Right cardiac atrium (tissue), 5 donors: Measurements from ENCODE around the gene PEAK1. TPM values are rescaled to one million over a fixed set of nuclear protein-coding genes. Genes with fewer than 3 reads are reported as not detected.

Source experiments
- ATAC-seq, 2 donors: fragments of 200-7000 bp; cut with Tn5 transposase; one replicate each; pipeline versions ENCODE4 v1.8.0 to v1.9.1; 2020; ENCODE audit warnings: moderate library complexity in 2 of 2, mild to moderate bottlenecking in 1 of 2
- DNase-seq, 3 donors: peaks; one replicate each; pipeline ENCODE4 v3.0.0-alpha.2; 2020
- H3K27ac ChIP-seq: one replicate; pipeline ENCODE4 v1.5.1; 2013; ENCODE audit warnings: mild to moderate bottlenecking, low read length, control low read depth, moderate library complexity
- H3K27me3 ChIP-seq: one replicate; pipeline ENCODE4 v1.6.1; 2013; ENCODE audit not compliant: control insufficient read depth, insufficient read depth
- H3K4me1 ChIP-seq: one replicate; pipeline ENCODE4 v1.6.1; 2013; ENCODE audit warnings: low read length; ENCODE audit not compliant: control insufficient read depth, insufficient read depth
- H3K4me3 ChIP-seq: one replicate; pipeline ENCODE4 v1.5.1; 2013; ENCODE audit warnings: low read length, control low read depth
- H3K9me3 ChIP-seq: one replicate; pipeline ENCODE4 v1.6.1; 2013; ENCODE audit warnings: low read length; ENCODE audit not compliant: control insufficient read depth
- WGBS: extraction: QIAGEN DNeasy Blood & Tissue Kit; methylation state at CpG from one replicate; pipeline ENCODE4 v1.1.7; 2013; 5-methylcytosine and 5-hydroxymethylcytosine counted together
- intact Hi-C, 4 donors: fragments of 100-400 bp; cut with DNase I; formaldehyde crosslinking; loops; one replicate each; pipeline versions ENCODE4 v1.11.0 to v1.14.0; 2022 to 2023
- polyA plus RNA-seq: library from polyadenylated mRNA; stranded (reverse); fragments of 200-250 nt; gene quantifications from one replicate; pipeline ENCODE4 v1.2.3, GENCODE V29; 2013
- total RNA-seq, 4 donors: library from RNA; stranded (reverse); fragmentation: NEBNext Ultra II Directional; extraction: Animal tissue kit (Norgen Biotek cat#: 25700); gene quantifications; one replicate each; pipeline ENCODE4 v1.2.1, GENCODE V29; 2021
- donor health status: healthy with polysubstance abuse.
- donor health status: DM: no; HTN: yes; CAD: no.
- donor health status: DM: no; HTN: no; CAD: no.
- donor health status: DM: no; HTN: yes; CAD: no; lungs with severe emphysema.
- donor health status: DM: yes; HTN: yes; CAD: no.

The PEAK1 gene
- total and polyA plus RNA-seq, 5 donors = 13.8 to 97.3 (median 89.4) TPM

- ATAC-seq = no peak
- 75% methylated on average over 2 of the region's 2 CpGs for WGBS
- no peak for DNase-seq
These were observed 328.8 kb downstream of the PEAK1 start for GRCh38 chr15:77091097-77091496.

GRCh38 chr15:77087213-77087612, 332.7 kb downstream of the PEAK1 start:
- H3K9me3 ChIP-seq = no peaks in the 10 kb centered on the region
- no peak for ATAC-seq
- no peak overlapping the region for H3K27ac ChIP-seq
- DNase-seq = no peak
- H3K27me3 ChIP-seq = no peaks in the 10 kb centered on the region
- 88% methylated on average over 2 of the region's 2 CpGs for WGBS
- no peak overlapping the region for H3K4me3 ChIP-seq
- H3K4me1 ChIP-seq = no peaks in the 10 kb centered on the region
- intact Hi-C loops = no loop called here

More at GRCh38 chr15:77091097-77091496, 328.8 kb downstream of the PEAK1 start:
- Histone ChIP-seq H3K27ac (no peak overlapping the region), H3K4me1 (no peaks in the 10 kb centered on the region), H3K27me3 (no peaks in the 10 kb centered on the region), H3K4me3 (no peak overlapping the region), H3K9me3 (no peaks in the 10 kb centered on the region)
- intact Hi-C loops = no loop called here

- Histone ChIP-seq H3K9me3 (no peaks in the 10 kb centered on the region), H3K4me3 (no peak overlapping the region), H3K27me3 (no peaks in the 10 kb centered on the region), H3K27ac (no peak overlapping the region), H3K4me1 (no peaks in the 10 kb centered on the region)
- DNase-seq (no peak), ATAC-seq (no peak)
- 43% methylated on average over 2 of the region's 2 CpGs for WGBS
- intact Hi-C loops = no loop called here
These were observed 334.6 kb downstream of the PEAK1 start for GRCh38 chr15:77085297-77085696.

- Histone ChIP-seq H3K27ac (no peak overlapping the region), H3K27me3 (no peaks in the 10 kb centered on the region), H3K9me3 (no peaks in the 10 kb centered on the region), H3K4me1 (no peaks in the 10 kb centered on the region), H3K4me3 (no peak overlapping the region)
- 91% methylated on average over 8 of the region's 8 CpGs for WGBS
- no peak for DNase-seq
- no peak for ATAC-seq
- intact Hi-C loops = no loop called here
These were observed 335.5 kb downstream of the PEAK1 start for GRCh38 chr15:77084436-77084835.

- DNase-seq (peak; percentile 84 to 91 (median 90)), ATAC-seq (peak; percentile 98 to 99)
- H3K4me3 ChIP-seq = peak overlapping the region; percentile 11
- H3K4me1 ChIP-seq = no peaks in the 10 kb centered on the region
- H3K27ac ChIP-seq = no peak overlapping the region
- H3K27me3 ChIP-seq = no peaks in the 10 kb centered on the region
- H3K9me3 ChIP-seq = no peaks in the 10 kb centered on the region
- intact Hi-C loops = no loop called here
- 16% methylated on average over 21 of the region's 21 CpGs for WGBS
These were observed 336.3 kb downstream of the PEAK1 start for GRCh38 chr15:77083381-77084160.

- Histone ChIP-seq H3K4me1 (no peaks in the 10 kb centered on the region), H3K27me3 (no peaks in the 10 kb centered on the region), H3K4me3 (no peak overlapping the region), H3K9me3 (no peaks in the 10 kb centered on the region), H3K27ac (no peak overlapping the region)
- DNase-seq (no peak), ATAC-seq (no peak)
- intact Hi-C loops = no loop called here
- 82% methylated on average over 5 of the region's 5 CpGs for WGBS
These were observed 337.9 kb downstream of the PEAK1 start for GRCh38 chr15:77081971-77082370.

GRCh38 chr15:77076323-77076915, 343.5 kb downstream of the PEAK1 start:
- Histone ChIP-seq H3K4me3 (no peak overlapping the region), H3K27ac (no peak overlapping the region), H3K27me3 (no peaks in the 10 kb centered on the region), H3K9me3 (no peaks in the 10 kb centered on the region), H3K4me1 (no peaks in the 10 kb centered on the region)
- 68% methylated on average over 4 of the region's 4 CpGs for WGBS
- DNase-seq (no peak), ATAC-seq (no peak)
- intact Hi-C loops = no loop called here

- H3K4me1 ChIP-seq = no peaks in the 10 kb centered on the region
- DNase-seq (no peak), ATAC-seq (no peak)
- no peaks in the 10 kb centered on the region for H3K27me3 ChIP-seq
- H3K4me3 ChIP-seq = no peak overlapping the region
- intact Hi-C loops = no loop called here
- H3K27ac ChIP-seq = no peak overlapping the region
- WGBS = 76% methylated on average over 9 of the region's 9 CpGs
- H3K9me3 ChIP-seq = no peaks in the 10 kb centered on the region
These were observed 344.4 kb downstream of the PEAK1 start for GRCh38 chr15:77075528-77075927.

- no peak for DNase-seq
- H3K9me3 ChIP-seq = no peaks in the 10 kb centered on the region
- 72% methylated on average over 2 of the region's 2 CpGs for WGBS
- no peaks in the 10 kb centered on the region for H3K27me3 ChIP-seq
- no peak for ATAC-seq
- intact Hi-C loops = no loop called here
- peaks cover 4% of the 10 kb centered on the region for H3K4me1 ChIP-seq
- no peak overlapping the region for H3K27ac ChIP-seq
- H3K4me3 ChIP-seq = no peak overlapping the region
These were observed 345.6 kb downstream of the PEAK1 start for GRCh38 chr15:77074350-77074749.

- 67% methylated on average over 15 of the region's 15 CpGs for WGBS
- ATAC-seq = no peak
- H3K27ac ChIP-seq = peak overlapping the region; percentile 69
- peak overlapping the region; percentile 92 for H3K4me3 ChIP-seq
- H3K4me1 ChIP-seq = peaks cover 4% of the 10 kb centered on the region
- no peaks in the 10 kb centered on the region for H3K27me3 ChIP-seq
- H3K9me3 ChIP-seq = no peaks in the 10 kb centered on the region
- DNase-seq = no peak
- intact Hi-C loops = no loop called here
These were observed 348.3 kb downstream of the PEAK1 start for GRCh38 chr15:77071305-77072223.
